HG03342 (cell line): Measurements from ENCODE around the gene CDH23.

Experiments
- ATAC-seq: cut with Tn5 transposase; IDR thresholded peaks from one replicate; pipeline ENCODE4 v1.9.1; 2021; ENCODE audit warnings: mild to moderate bottlenecking, moderate library complexity; ENCODE audit not compliant: unreplicated experiment

Gene CDH23

DNA sequence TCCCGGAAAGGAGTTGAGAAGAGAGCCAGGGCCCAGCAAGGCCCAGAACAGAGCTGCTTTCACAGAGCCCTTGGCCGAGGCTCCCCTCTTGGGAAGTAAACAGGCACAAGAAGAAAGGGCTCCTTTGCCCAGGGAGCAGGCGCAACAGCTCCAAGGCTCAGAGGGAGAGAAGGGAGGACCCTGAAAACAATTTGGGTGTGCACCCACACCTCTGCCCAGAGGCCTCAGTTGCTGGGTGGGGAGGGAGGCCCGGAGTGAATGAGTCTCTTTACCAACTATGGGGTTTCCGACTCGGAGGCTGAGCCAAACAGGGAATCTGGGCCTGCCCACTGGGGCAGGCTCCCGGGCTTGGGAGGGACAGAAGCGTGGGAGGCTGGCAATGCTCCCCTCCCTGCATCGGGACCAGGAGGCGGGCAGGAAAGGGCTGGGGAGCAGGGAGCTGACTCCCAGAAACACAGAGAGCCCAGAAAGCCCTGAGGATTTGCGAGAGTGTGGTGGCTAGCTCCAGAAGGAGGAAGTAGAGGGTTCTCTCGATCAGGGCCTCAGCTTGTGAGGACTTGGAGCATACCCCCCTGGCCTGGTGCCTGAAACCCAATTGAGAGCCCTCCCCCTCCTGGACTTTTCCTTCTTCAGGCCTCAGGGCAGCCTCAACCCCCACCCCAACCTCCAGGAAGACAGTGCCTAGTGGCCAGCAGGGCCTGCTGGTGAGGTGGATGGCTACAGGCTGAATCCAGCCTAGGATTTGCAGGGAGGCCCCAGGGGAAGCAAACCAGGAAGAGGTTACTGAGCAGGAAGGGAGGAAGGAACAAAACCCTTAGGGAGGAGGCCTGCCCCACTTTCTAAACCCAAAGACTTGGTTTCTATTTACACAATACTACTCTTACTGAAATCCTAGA is 316.7 kb downstream of the CDH23 start:
- no peak for ATAC-seq

GRCh38 chr10:71714031-71714410 is 317.3 kb downstream of the CDH23 start:
- ATAC-seq = no peak

- no peak for ATAC-seq
These were observed 317.9 kb downstream of the CDH23 start for GRCh38 chr10:71714592-71714991.

- ATAC-seq = no peak
These were observed 318.3 kb downstream of the CDH23 start for GRCh38 chr10:71715026-71715425.

GRCh38 chr10:71715860-71716259 is 319.1 kb downstream of the CDH23 start:
- ATAC-seq = no peak

DNA sequence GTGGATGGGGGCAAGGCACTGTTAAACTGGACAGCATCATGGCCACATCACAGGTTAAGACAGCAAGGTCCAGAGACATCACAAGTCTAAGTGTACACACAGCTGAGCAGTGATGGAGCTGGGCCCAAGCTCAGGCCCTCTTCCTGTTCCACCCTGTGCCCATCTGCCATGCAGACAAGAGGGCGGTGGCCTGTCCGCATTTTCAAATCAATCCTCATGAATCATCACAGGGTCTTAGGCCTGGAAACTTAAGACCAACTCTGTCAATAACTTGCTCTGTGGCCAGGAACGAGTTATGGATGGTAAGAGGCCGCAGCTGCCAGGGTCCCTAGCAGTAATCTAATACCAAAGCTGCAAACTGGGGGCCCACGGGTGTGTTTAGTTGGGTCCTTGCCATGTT is 319.7 kb downstream of the CDH23 start:
- no peak for ATAC-seq

DNA sequence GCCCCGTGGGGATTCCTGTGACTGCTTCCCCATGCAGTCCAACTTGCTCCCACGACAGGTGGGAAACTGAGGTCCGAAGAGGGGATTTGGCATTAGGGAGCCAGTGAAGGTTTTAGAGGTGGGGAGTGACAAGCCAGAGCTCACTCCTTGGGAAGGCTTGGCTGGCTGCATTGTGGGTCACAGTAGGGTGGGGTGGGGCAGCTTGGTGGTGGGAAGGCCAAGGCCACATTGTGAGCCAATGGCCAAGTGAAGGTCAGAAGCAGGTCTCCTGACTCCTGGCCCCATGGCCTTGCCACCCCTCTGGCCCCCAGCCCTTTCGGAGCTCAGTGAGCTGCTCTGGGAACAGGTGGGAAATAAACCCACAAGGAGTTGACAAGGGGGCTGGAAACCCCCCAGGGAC is 320.3 kb downstream of the CDH23 start:
- ATAC-seq = no peak

GRCh38 chr10:71717551-71717951 is 320.8 kb downstream of the CDH23 start:
- no peak for ATAC-seq

GRCh38 chr10:71718165-71718698 is 321.5 kb downstream of the CDH23 start:
- no peak for ATAC-seq

- no peak for ATAC-seq
These were observed 322.3 kb downstream of the CDH23 start for GRCh38 chr10:71719042-71719441.

GRCh38 chr10:71719464-71720201 is 322.9 kb downstream of the CDH23 start, which contains the start of gene C10orf105:
Gene C10orf105, minus strand, starts transcription at chr10:71719778. Its CDS starts 3,441 bp downstream, at chr10:71716337.
- ATAC-seq = no peak

DNA sequence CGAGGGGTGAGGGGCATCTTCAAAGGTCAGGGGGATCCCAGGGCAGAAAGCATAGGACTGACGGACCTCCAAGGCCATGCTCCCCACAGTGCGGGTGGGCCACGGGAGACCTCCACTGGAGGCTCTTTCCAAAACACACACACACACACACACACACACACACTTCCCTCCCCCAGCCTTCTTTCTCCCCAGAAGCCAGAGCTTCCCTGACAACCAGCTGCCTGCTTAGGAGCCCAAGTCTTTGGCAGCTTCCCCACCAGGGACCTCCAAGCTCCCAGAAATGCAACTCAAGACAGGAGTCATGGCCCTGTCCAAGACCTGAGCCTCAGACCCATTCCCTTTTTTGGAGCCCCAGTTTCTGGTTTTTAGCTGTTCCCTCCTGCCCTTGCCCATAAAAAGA is 323.6 kb downstream of the CDH23 start:
- ATAC-seq = no peak

- ATAC-seq = no peak
These were observed 324.6 kb downstream of the CDH23 start for GRCh38 chr10:71721313-71721712.

GRCh38 chr10:71722849-71723248 is 326.1 kb downstream of the CDH23 start:
- no peak for ATAC-seq

DNA sequence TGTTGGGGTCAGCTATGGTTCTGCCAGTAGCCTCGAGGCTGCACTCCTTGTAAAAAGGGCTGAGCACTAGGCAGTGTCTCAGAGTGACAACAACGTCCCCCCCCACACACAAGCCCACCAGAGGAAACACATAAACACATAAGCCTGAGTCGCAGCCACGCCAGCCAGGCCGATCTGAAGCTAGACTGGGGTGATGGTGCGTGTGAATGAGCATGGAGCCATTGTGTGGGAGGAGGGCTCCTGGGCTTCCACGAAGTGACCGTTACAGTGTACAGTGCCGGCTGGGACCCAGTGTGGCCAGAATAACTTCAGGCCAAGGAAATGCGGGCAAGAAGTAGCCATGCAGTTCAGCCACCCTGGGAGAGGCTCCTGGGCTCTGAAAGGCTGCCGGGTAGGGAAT is 326.6 kb downstream of the CDH23 start:
- no peak for ATAC-seq

- no peak for ATAC-seq
These were observed 327.8 kb downstream of the CDH23 start for GRCh38 chr10:71724539-71724938.

GRCh38 chr10:71725249-71725648 is 328.5 kb downstream of the CDH23 start:
- no peak for ATAC-seq

- ATAC-seq = no peak
These were observed 329.4 kb downstream of the CDH23 start for GRCh38 chr10:71725998-71726579.

- no peak for ATAC-seq
These were observed 329.9 kb downstream of the CDH23 start for GRCh38 chr10:71726580-71727104.

DNA sequence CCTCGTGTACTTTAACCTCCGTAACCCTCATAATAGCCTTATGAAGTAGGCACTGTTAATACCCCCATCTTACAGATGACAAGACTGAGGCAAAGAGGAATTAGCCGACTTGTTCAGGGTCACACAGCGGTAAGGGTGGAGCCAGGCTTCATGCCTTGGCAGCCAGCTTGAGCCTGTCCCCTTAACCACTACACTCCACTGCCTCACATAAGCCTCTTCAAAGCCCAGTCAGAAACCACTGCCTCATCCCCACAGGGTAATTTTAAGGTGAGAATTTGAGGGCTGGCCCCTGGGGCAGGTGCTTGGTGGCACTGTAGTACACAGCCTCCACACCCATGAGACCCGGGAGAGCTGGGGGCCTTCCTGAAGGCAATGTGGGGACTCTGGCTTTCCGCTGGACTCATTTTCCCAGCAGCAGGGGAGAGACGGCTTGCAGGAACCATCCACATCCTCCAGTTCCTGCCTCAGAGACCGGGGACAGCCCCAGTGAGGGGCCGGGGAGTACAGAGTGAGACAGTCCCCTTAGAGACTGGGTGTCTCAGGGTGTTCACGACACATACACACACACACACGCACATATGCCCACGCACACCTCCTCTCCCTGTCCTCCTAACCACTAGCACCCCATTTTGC is 330.5 kb downstream of the CDH23 start:
- ATAC-seq = peak; percentile 52
